Measurements from ENCODE around the gene SSC4D. TPM values are rescaled to one million over a fixed set of nuclear protein-coding genes. Genes with fewer than 3 reads are reported as not detected.

Gene SSC4D
- total and polyA plus RNA-seq, 9 of the 15 experiments (the other 6 are each of a cell fraction or from before 2014, with no cell fraction given), result 0.06 to 1.1 (median 0.85) TPM; not detected in 1

DNA sequence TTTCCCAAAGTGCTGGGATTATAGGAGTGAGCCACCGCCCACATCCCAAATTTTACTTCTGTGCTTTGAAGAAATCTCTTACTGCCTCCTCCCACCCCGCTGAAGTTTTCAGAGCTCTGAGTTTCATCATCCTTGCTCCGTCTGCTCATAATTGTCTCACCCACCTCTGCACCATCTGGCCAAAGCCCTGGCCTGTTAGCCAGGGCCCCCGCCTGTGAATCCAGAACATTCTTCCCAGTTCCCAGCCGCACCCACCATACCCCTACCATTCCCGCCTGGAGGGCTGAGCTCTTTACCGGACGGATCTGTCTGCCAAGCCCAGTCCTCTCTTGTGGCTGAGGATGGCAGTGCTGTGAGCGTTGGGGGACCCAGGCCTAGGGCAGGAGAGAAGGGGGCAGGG, 14.5 kb downstream of the SSC4D start (continued):
- 0 out of 2 replicates have a peak, but pooled peaks have one; percentile 18 for TF ChIP-seq EP400 (IDR thresholded peaks at IDR 0.05)
- no peak for TF ChIP-seq LCOR (CRISPR knock-in tag; IDR thresholded peaks at IDR 0.05)
- TF ChIP-seq, protein P1, sequence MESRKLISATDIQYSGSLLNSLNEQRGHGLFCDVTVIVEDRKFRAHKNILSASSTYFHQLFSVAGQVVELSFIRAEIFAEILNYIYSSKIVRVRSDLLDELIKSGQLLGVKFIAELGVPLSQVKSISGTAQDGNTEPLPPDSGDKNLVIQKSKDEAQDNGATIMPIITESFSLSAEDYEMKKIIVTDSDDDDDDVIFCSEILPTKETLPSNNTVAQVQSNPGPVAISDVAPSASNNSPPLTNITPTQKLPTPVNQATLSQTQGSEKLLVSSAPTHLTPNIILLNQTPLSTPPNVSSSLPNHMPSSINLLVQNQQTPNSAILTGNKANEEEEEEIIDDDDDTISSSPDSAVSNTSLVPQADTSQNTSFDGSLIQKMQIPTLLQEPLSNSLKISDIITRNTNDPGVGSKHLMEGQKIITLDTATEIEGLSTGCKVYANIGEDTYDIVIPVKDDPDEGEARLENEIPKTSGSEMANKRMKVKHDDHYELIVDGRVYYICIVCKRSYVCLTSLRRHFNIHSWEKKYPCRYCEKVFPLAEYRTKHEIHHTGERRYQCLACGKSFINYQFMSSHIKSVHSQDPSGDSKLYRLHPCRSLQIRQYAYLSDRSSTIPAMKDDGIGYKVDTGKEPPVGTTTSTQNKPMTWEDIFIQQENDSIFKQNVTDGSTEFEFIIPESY (CRISPR knock-in tag; IDR thresholded peaks at IDR 0.05), result no peak
- no peak for TF ChIP-seq STAT5A (IDR thresholded peaks at IDR 0.05; ENCODE audit: borderline replicate concordance, low read length)
- TF ChIP-seq NFE2 (IDR thresholded peaks at IDR 0.05; ENCODE audit: low read depth), result no peak
- no peak for TF ChIP-seq ARHGAP35 (IDR thresholded peaks at IDR 0.05; ENCODE audit: partially characterized antibody)
- TF ChIP-seq TAF9B (IDR thresholded peaks at IDR 0.05; ENCODE audit: partially characterized antibody), result no peak
- TF ChIP-seq ARID2 (IDR thresholded peaks at IDR 0.05), result no peak
- TF ChIP-seq FOS (IDR thresholded peaks at IDR 0.05; ENCODE audit: extremely low read depth, insufficient read length), result no peak
- 0 out of 2 replicates have a peak, but pooled peaks have one; percentile 32 for TF ChIP-seq ZNF584 (CRISPR knock-in tag; IDR thresholded peaks at IDR 0.05; ENCODE audit: low read depth)
- TF ChIP-seq NBN (IDR thresholded peaks at IDR 0.05; ENCODE audit: low read depth), result no peak
- no peak for TF ChIP-seq ZNF766 (CRISPR knock-in tag; conservative IDR thresholded peaks at IDR 0.05)
- no peak for TF ChIP-seq FOXA1 (IDR thresholded peaks at IDR 0.05; ENCODE audit: borderline replicate concordance)
- no peak for TF ChIP-seq PTBP1 (IDR thresholded peaks at IDR 0.05; ENCODE audit: low read depth, low read length)
- no peak for TF ChIP-seq GATAD2A (IDR thresholded peaks at IDR 0.05)
- TF ChIP-seq, protein P2, sequence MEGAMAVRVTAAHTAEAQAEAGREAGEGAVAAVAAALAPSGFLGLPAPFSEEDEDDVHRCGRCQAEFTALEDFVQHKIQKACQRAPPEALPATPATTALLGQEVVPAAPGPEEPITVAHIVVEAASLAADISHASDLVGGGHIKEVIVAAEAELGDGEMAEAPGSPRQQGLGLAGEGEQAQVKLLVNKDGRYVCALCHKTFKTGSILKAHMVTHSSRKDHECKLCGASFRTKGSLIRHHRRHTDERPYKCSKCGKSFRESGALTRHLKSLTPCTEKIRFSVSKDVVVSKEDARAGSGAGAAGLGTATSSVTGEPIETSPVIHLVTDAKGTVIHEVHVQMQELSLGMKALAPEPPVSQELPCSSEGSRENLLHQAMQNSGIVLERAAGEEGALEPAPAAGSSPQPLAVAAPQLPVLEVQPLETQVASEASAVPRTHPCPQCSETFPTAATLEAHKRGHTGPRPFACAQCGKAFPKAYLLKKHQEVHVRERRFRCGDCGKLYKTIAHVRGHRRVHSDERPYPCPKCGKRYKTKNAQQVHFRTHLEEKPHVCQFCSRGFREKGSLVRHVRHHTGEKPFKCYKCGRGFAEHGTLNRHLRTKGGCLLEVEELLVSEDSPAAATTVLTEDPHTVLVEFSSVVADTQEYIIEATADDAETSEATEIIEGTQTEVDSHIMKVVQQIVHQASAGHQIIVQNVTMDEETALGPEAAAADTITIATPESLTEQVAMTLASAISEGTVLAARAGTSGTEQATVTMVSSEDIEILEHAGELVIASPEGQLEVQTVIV (CRISPR knock-in tag; IDR thresholded peaks at IDR 0.05; ENCODE audit: borderline replicate concordance), result no peak
- no peak for TF ChIP-seq SAFB (IDR thresholded peaks at IDR 0.05; ENCODE audit: borderline replicate concordance, low read depth, low read length)
- TF ChIP-seq PYGO2 (tag; IDR thresholded peaks at IDR 0.05), result no peak
- TF ChIP-seq, protein P3, sequence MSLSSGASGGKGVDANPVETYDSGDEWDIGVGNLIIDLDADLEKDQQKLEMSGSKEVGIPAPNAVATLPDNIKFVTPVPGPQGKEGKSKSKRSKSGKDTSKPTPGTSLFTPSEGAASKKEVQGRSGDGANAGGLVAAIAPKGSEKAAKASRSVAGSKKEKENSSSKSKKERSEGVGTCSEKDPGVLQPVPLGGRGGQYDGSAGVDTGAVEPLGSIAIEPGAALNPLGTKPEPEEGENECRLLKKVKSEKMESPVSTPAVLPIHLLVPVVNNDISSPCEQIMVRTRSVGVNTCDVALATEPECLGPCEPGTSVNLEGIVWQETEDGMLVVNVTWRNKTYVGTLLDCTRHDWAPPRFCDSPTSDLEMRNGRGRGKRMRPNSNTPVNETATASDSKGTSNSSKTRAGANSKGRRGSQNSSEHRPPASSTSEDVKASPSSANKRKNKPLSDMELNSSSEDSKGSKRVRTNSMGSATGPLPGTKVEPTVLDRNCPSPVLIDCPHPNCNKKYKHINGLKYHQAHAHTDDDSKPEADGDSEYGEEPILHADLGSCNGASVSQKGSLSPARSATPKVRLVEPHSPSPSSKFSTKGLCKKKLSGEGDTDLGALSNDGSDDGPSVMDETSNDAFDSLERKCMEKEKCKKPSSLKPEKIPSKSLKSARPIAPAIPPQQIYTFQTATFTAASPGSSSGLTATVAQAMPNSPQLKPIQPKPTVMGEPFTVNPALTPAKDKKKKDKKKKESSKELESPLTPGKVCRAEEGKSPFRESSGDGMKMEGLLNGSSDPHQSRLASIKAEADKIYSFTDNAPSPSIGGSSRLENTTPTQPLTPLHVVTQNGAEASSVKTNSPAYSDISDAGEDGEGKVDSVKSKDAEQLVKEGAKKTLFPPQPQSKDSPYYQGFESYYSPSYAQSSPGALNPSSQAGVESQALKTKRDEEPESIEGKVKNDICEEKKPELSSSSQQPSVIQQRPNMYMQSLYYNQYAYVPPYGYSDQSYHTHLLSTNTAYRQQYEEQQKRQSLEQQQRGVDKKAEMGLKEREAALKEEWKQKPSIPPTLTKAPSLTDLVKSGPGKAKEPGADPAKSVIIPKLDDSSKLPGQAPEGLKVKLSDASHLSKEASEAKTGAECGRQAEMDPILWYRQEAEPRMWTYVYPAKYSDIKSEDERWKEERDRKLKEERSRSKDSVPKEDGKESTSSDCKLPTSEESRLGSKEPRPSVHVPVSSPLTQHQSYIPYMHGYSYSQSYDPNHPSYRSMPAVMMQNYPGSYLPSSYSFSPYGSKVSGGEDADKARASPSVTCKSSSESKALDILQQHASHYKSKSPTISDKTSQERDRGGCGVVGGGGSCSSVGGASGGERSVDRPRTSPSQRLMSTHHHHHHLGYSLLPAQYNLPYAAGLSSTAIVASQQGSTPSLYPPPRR (CRISPR knock-in tag; IDR thresholded peaks at IDR 0.05; ENCODE audit: borderline replicate concordance), result no peak
- no peak for TF ChIP-seq MXI1 (IDR thresholded peaks at IDR 0.05; ENCODE audit: low read depth, low read length)
- TF ChIP-seq RBFOX2 (IDR thresholded peaks at IDR 0.05; ENCODE audit: low read depth, low read length), result peak; percentile 54

Measured in K562 (cell line).